ENCODE data around the gene PISD.

PISD gene

GRCh38 chr22:31646186-31647019 is 15.6 kb downstream of the PISD start (continued):
- TF ChIP-seq PRDM4 (tag by site-specific recombination; IDR thresholded peaks at IDR 0.05) (no peak), ZNF169 (tag by site-specific recombination; IDR thresholded peaks at IDR 0.05) (no peak), ZNF660 (tag by site-specific recombination; IDR thresholded peaks at IDR 0.05) (peak; percentile 55; the same call in 1 of the 2 replicates), ZNF792 (tag by site-specific recombination; IDR thresholded peaks at IDR 0.05) (no peak), HIC1 (tag by site-specific recombination; IDR thresholded peaks at IDR 0.05) (peak; percentile 92), ZNF23 (tag by site-specific recombination; IDR thresholded peaks at IDR 0.05; ENCODE audit: borderline replicate concordance) (no peak), PRDM1 (tag by site-specific recombination; IDR thresholded peaks at IDR 0.05) (peak; percentile 81), CTCF (tag by site-specific recombination; IDR thresholded peaks at IDR 0.05) (no peak), ZNF341 (tag by site-specific recombination; IDR thresholded peaks at IDR 0.05; ENCODE audit: low read depth) (no peak), ZNF121 (tag by site-specific recombination; IDR thresholded peaks at IDR 0.05) (no peak), ZIC2 (tag by site-specific recombination; IDR thresholded peaks at IDR 0.05) (peak; percentile 48), PRDM2 (tag by site-specific recombination; IDR thresholded peaks at IDR 0.05; ENCODE audit: borderline replicate concordance) (no peak), GLI2 (tag by site-specific recombination; IDR thresholded peaks at IDR 0.05; ENCODE audit: borderline replicate concordance, low read depth) (peak; percentile 46; the same call in 1 of the 2 replicates), ZNF302 (tag by site-specific recombination; IDR thresholded peaks at IDR 0.05; ENCODE audit: low read depth) (no peak), AEBP2 (tag by site-specific recombination; IDR thresholded peaks at IDR 0.05; ENCODE audit: borderline replicate concordance) (no peak), BCL11A (tag by site-specific recombination; IDR thresholded peaks at IDR 0.05; ENCODE audit: low read depth) (0 out of 2 replicates have a peak, but pooled peaks have one; percentile 57), ZNF560 (tag by site-specific recombination; IDR thresholded peaks at IDR 0.05; ENCODE audit: borderline replicate concordance) (no peak), ZBTB26 (tag by site-specific recombination; optimal IDR thresholded peaks at IDR 0.05) (no peak), ZNF521 (tag by site-specific recombination; IDR thresholded peaks at IDR 0.05) (no peak), SALL2 (tag by site-specific recombination; IDR thresholded peaks at IDR 0.05; ENCODE audit: borderline replicate concordance) (no peak), ZNF292 (tag by site-specific recombination; IDR thresholded peaks at IDR 0.05; ENCODE audit: borderline replicate concordance, low read depth) (no peak)
